Epithelial cell of esophagus (primary cell): Measurements from ENCODE around the gene TM4SF4.

ENCODE experiments used
- DNase-seq: peaks from one replicate; pipeline ENCODE4 v3.0.0; 2010; ENCODE audit warnings: low read depth
- H3K4me3 ChIP-seq: 2 replicates; pipeline ENCODE4 v1.5.1; 2011; ENCODE audit warnings: mild to moderate bottlenecking, low read length, control low read depth
- CTCF ChIP-seq: IDR thresholded peaks from 2 replicates; pipeline ENCODE4 v1.5.1; 2011; ENCODE audit warnings: low read depth, mild to moderate bottlenecking, low read length, control low read depth, inconsistent platforms; ENCODE audit not compliant: insufficient read depth; ENCODE audit errors: missing control alignments

Gene TM4SF4

GRCh38 chr3:149468504-149469212 is 5.8 kb upstream of the TM4SF4 start:
- DNase-seq, result no peak
- H3K4me3 ChIP-seq, result no peak overlapping the region
- no peak for TF ChIP-seq CTCF

GRCh38 chr3:149470381-149470780 is 4.1 kb upstream of the TM4SF4 start:
- TF ChIP-seq CTCF, result no peak
- H3K4me3 ChIP-seq, result no peak overlapping the region
- DNase-seq, result no peak

- peak; percentile 18 for DNase-seq
- TF ChIP-seq CTCF, result no peak
- no peak overlapping the region for H3K4me3 ChIP-seq
Measured at GRCh38 chr3:149472030-149472797, 2.3 kb upstream of the TM4SF4 start.

GRCh38 chr3:149473357-149474249 is 894 bp upstream of the TM4SF4 start:
- no peak for TF ChIP-seq CTCF
- no peak overlapping the region for H3K4me3 ChIP-seq
- peak; percentile 94 for DNase-seq

- H3K4me3 ChIP-seq, result no peak overlapping the region
- no peak for DNase-seq
- TF ChIP-seq CTCF, result no peak
Measured at GRCh38 chr3:149475451-149476060, 1.1 kb downstream of the TM4SF4 start.

GRCh38 chr3:149476225-149476624 is 1.7 kb downstream of the TM4SF4 start:
- no peak for TF ChIP-seq CTCF
- H3K4me3 ChIP-seq, result no peak overlapping the region
- DNase-seq, result no peak
